HL-60 (cell line): Measurements from ENCODE around the gene PTPRT.

ENCODE experiments used
- DNase-seq, 2 experiments: peaks; one replicate each; pipeline ENCODE4 v3.0.0-alpha.2; 2010 to 2020; ENCODE audit warnings: low read depth in 1 of 2, low spot score in 1 of 2
- H3K27ac ChIP-seq: fragments of 250-450 bp; sonication (Bioruptor Pico); replicated peaks from 2 replicates; pipeline ENCODE4 v1.5.1; 2020; ENCODE audit warnings: mild to moderate bottlenecking, moderate library complexity
- H3K27me3 ChIP-seq: fragments of 250-450 bp; sonication (Bioruptor Pico); 2 replicates; pipeline ENCODE4 v1.5.1; 2021; ENCODE audit warnings: mild to moderate bottlenecking, moderate library complexity; ENCODE audit not compliant: insufficient read depth, poor library complexity, severe bottlenecking
- H3K4me3 ChIP-seq: replicated peaks from 2 replicates; pipeline ENCODE4 v1.5.1; 2011; ENCODE audit warnings: mild to moderate bottlenecking, control low read depth, low read length; ENCODE audit not compliant: insufficient read depth
- CTCF ChIP-seq: IDR thresholded peaks from one replicate; pipeline ENCODE4 v1.5.1; 2011; ENCODE audit warnings: low read length, control low read depth, inconsistent platforms; ENCODE audit not compliant: insufficient read depth
- GABPA ChIP-seq: IDR thresholded peaks from 2 replicates; pipeline ENCODE4 v1.6.1; 2012; ENCODE audit warnings: low read depth
- POLR2AphosphoS5 ChIP-seq: IDR thresholded peaks from 2 replicates; pipeline ENCODE4 v1.6.1; 2012; ENCODE audit warnings: low read depth
- REST ChIP-seq: IDR thresholded peaks from 2 replicates; pipeline ENCODE4 v1.6.1; 2012; ENCODE audit warnings: low read depth; ENCODE audit not compliant: insufficient replicate concordance
- SPI1 ChIP-seq: IDR thresholded peaks from 2 replicates; pipeline ENCODE4 v1.6.1; 2012; ENCODE audit warnings: low read depth, mild to moderate bottlenecking, borderline replicate concordance

Gene PTPRT

GRCh38 chr20:43176726-43177125 lies 13.0 kb downstream of the PTPRT start:
- no peaks in the 10 kb centered on the region for H3K27me3 ChIP-seq
- TF ChIP-seq GABPA (no peak), POLR2AphosphoS5 (no peak), CTCF (no peak), REST (no peak), SPI1 (no peak)
- no peak for DNase-seq
- no peak overlapping the region for H3K27ac ChIP-seq
- no peak overlapping the region for H3K4me3 ChIP-seq

- DNase-seq = no peak
- H3K27ac ChIP-seq = no peak overlapping the region
- H3K4me3 ChIP-seq = no peak overlapping the region
- peaks cover 2% of the 10 kb centered on the region for H3K27me3 ChIP-seq
- TF ChIP-seq SPI1 = no peak
- no peak for TF ChIP-seq REST
- no peak for TF ChIP-seq POLR2AphosphoS5
- no peak for TF ChIP-seq GABPA
- no peak for TF ChIP-seq CTCF
Measured at GRCh38 chr20:43171930-43172329, 17.8 kb downstream of the PTPRT start.

DNA sequence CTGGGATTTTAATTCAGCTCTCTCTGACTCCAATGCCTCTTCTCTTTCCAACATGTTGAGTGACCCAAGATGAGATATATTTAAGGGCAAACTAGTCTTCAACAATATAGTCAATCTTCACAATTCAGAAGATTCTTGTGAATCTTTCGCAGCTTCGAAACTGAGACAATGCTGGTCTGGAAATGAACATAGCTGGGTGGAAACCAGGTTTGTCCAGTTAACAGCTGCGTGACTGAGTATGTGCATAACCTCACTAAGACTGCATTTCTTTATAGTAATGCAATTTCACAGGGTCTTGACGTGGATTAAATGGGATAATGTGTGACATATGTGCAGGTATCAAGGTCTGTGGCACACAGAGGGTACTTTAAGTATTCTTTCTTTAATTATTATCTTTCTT lies 18.9 kb downstream of the PTPRT start:
- Histone ChIP-seq H3K27ac (no peak overlapping the region), H3K4me3 (no peak overlapping the region), H3K27me3 (peaks cover 2% of the 10 kb centered on the region)
- no peak for TF ChIP-seq CTCF
- no peak for TF ChIP-seq POLR2AphosphoS5
- TF ChIP-seq SPI1 = no peak
- TF ChIP-seq REST = no peak
- TF ChIP-seq GABPA = no peak
- no peak for DNase-seq
